GM18499 (cell line): ENCODE data around the gene CDK9.
"Not testable (repeated sequence)": the region's sequence is repeated elsewhere in the genome, so short reads cannot be mapped to it uniquely, and the experiment has no call there.

Experiments used
- ATAC-seq: cut with Tn5 transposase; IDR thresholded peaks from one replicate; pipeline ENCODE4 v1.9.1; 2021; ENCODE audit warnings: moderate number of reproducible peaks; ENCODE audit not compliant: insufficient read depth, unreplicated experiment

CDK9 gene

GRCh38 chr9:127817881-127818434 lies 32.1 kb downstream of the CDK9 start:
- ATAC-seq = no peak

- ATAC-seq = no peak
Observed at GRCh38 chr9:127818574-127818973, 32.7 kb downstream of the CDK9 start.

GRCh38 chr9:127822108-127822507 lies 36.3 kb downstream of the CDK9 start:
- no peak for ATAC-seq

- ATAC-seq = no peak
Observed at GRCh38 chr9:127825319-127826051, 39.7 kb downstream of the CDK9 start.

- no peak for ATAC-seq
Observed at GRCh38 chr9:127826253-127826913, 40.5 kb downstream of the CDK9 start.

- no peak for ATAC-seq
Observed at GRCh38 chr9:127828262-127829031, 42.6 kb downstream of the CDK9 start.

GRCh38 chr9:127829205-127829906 lies 43.5 kb downstream of the CDK9 start:
- no peak for ATAC-seq

- ATAC-seq = no peak
Observed at GRCh38 chr9:127832248-127832647, 46.4 kb downstream of the CDK9 start.

GRCh38 chr9:127833555-127833954 lies 47.7 kb downstream of the CDK9 start:
- no peak for ATAC-seq

- ATAC-seq = no peak
Observed at GRCh38 chr9:127835991-127836516, 50.2 kb downstream of the CDK9 start.

- ATAC-seq = not testable (repeated sequence)
Observed at GRCh38 chr9:127836561-127836960, 50.7 kb downstream of the CDK9 start.

GRCh38 chr9:127837346-127837745 lies 51.5 kb downstream of the CDK9 start:
- no peak for ATAC-seq

GRCh38 chr9:127838375-127839078 lies 52.7 kb downstream of the CDK9 start:
- ATAC-seq = no peak
